Measurements from ENCODE around the gene CDCP2.

DNA sequence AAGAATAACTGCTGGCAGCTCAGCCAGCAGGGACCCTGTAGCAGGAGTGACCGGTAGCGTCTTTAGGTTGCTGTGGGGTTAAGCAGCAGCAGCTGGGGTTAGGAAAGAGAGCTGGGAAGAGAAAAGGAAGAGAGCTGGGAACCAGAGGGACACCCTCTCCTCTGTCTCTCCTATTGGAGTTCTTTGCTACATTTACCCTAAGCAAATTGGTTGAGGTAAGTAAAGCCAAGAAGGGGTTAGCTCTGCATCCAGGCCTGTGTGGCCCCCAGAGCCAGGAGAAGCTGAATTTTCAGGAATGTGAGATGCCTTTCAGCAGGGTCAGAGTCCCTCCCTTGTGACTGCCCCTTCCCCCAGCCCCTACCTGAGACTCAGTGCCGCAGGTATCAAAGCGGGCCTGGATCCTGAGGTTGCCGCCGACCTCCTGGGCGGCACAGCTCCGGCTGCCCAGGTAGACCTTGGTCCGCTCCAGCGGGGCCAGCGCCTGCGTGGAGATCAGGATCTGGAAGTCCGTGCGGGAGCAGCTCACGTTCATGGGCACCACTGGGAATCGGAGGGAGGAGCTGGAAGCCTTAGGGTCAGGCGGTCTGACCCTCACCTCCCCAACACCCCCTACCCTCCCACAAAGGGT lies 16.4 kb downstream of the CDCP2 start:
- no peak for TF ChIP-seq JUN (IDR thresholded peaks at IDR 0.05; ENCODE audit: low read depth, low read length)
- TF ChIP-seq, protein P1, sequence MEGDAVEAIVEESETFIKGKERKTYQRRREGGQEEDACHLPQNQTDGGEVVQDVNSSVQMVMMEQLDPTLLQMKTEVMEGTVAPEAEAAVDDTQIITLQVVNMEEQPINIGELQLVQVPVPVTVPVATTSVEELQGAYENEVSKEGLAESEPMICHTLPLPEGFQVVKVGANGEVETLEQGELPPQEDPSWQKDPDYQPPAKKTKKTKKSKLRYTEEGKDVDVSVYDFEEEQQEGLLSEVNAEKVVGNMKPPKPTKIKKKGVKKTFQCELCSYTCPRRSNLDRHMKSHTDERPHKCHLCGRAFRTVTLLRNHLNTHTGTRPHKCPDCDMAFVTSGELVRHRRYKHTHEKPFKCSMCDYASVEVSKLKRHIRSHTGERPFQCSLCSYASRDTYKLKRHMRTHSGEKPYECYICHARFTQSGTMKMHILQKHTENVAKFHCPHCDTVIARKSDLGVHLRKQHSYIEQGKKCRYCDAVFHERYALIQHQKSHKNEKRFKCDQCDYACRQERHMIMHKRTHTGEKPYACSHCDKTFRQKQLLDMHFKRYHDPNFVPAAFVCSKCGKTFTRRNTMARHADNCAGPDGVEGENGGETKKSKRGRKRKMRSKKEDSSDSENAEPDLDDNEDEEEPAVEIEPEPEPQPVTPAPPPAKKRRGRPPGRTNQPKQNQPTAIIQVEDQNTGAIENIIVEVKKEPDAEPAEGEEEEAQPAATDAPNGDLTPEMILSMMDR (IDR thresholded peaks at IDR 0.05; ENCODE audit: control extremely low read depth in 1 of 3, insufficient read depth in 1 of 3, low read depth in 1 of 3, low read length in 3 of 3): no peak

All from H1 (cell line).